GM12873 (cell line): ENCODE results near the gene BBS9.
A peak's percentile ranks its signal among the peaks of the same experiment; 100 is the strongest.

ENCODE experiments used
- TF ChIP-seq, protein P1 (sequence below): IDR thresholded peaks from 2 replicates; pipeline ENCODE4 v1.5.1; 2012; ENCODE audit warnings: low read depth, mild to moderate bottlenecking, moderate library complexity, low read length, control low read depth; ENCODE audit not compliant: insufficient read depth; ENCODE audit errors: missing control alignments

The BBS9 gene

DNA sequence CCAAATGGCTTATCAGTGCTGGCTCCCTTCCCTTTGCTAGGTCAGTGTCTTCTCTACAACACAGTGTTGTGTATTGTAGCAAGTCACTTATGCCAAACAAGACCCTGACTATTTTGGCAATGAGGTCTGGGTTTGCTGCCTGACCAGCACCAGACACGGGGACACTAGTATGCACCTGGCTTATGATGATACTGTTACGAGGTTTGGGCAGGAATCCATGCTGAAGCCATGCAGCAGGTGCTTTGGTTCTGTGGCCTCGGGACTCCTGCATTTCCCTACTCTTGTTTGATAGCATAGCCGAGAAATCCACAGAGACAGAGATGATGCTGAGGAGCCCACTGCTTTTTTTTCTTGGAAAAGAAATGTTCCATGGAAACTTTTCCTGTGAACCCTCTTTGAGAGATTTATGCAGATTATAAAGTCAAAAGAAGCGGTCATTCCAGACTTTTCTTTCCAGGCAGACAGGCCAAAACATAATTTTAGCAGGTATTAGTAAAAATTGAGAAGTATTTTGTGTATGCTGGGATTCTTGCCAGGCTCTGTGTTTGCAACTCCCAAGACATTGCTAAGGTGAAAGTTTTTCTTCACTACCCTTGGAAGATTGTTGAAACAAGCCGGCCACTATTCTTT, 291.1 kb downstream of the BBS9 start:
- TF ChIP-seq, protein P1, sequence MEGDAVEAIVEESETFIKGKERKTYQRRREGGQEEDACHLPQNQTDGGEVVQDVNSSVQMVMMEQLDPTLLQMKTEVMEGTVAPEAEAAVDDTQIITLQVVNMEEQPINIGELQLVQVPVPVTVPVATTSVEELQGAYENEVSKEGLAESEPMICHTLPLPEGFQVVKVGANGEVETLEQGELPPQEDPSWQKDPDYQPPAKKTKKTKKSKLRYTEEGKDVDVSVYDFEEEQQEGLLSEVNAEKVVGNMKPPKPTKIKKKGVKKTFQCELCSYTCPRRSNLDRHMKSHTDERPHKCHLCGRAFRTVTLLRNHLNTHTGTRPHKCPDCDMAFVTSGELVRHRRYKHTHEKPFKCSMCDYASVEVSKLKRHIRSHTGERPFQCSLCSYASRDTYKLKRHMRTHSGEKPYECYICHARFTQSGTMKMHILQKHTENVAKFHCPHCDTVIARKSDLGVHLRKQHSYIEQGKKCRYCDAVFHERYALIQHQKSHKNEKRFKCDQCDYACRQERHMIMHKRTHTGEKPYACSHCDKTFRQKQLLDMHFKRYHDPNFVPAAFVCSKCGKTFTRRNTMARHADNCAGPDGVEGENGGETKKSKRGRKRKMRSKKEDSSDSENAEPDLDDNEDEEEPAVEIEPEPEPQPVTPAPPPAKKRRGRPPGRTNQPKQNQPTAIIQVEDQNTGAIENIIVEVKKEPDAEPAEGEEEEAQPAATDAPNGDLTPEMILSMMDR: no peak

DNA sequence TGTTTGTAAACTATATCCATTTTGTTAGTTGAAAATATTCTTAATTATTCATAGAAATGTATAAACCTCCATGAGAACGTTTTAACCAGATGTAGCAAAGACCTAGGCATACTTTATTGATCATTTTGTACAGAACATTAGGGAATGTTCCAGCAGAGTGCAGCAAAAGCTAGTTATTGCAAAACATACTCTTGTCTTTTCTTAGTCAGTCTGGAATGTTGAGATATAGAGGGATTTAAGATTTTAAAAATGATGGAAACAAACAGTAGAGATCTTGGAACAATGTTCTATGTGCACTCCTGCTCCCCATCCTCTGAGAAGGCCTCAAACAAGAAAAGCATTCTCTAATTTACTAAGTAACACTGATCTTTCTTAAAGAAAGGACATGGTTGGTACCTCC, 292.1 kb downstream of the BBS9 start:
- TF ChIP-seq, protein P1: no peak

- TF ChIP-seq, protein P1: no peak
These were observed 292.8 kb downstream of the BBS9 start for GRCh38 chr7:33422141-33422540.

GRCh38 chr7:33422825-33423645, 293.7 kb downstream of the BBS9 start:
- TF ChIP-seq, protein P1: no peak

DNA sequence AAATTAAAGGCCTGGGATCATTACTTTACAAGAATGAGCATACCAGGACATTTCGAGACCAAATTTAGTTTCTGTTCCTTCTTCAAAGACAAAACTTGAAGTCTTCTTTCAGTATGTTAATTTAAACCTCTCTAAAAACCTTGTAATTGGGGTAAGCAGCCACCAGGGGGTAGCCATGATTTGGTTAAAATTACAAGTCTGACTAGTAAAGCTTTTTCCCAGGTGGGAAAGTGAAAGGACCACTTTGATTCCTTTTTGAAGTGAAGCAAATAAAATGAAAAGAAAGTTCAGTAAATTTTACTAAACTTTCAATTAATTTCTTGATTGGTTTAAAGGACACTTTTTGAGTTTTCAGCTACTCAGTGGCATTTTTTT, 294.3 kb downstream of the BBS9 start:
- TF ChIP-seq, protein P1: peak; percentile 60

DNA sequence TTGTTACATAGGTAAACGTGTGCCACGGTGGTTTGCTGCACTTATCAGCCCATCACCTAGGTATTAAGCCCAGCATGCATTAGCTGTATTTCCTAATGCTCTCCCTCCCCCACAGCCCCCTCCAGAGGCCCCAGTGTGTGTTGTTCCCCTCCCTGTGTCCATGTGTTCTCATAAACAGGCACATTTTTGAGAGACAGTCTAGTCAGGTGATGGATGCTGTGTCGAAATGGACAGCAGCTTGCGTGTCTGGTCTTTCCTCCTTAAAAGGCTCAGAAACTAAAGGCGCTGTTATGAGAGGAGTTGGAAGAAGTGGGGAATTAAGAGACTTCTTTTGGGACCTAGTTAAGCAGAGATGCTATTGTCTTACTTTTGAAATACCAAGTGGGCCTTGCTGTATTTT, 296.0 kb downstream of the BBS9 start:
- TF ChIP-seq, protein P1: no peak

- TF ChIP-seq, protein P1: no peak
These were observed 296.7 kb downstream of the BBS9 start for GRCh38 chr7:33425929-33426678.
